GM21737 (cell line): ENCODE results near the gene ORM2.

Experiments used
- ATAC-seq: cut with Tn5 transposase; IDR thresholded peaks from one replicate; pipeline ENCODE4 v1.9.1; 2021; ENCODE audit warnings: mild to moderate bottlenecking, moderate library complexity; ENCODE audit not compliant: unreplicated experiment

ORM2 gene

GRCh38 chr9:114346146-114346545, 16.5 kb downstream of the ORM2 start:
- no peak for ATAC-seq

- no peak for ATAC-seq
These were observed 18.0 kb downstream of the ORM2 start for GRCh38 chr9:114347675-114348074.

- ATAC-seq = no peak
These were observed 18.7 kb downstream of the ORM2 start for GRCh38 chr9:114348261-114348905.

- ATAC-seq = peak; percentile 94
These were observed 19.3 kb downstream of the ORM2 start for GRCh38 chr9:114348906-114349482.

- ATAC-seq = no peak
These were observed 20.2 kb downstream of the ORM2 start for GRCh38 chr9:114349713-114350480.

GRCh38 chr9:114350636-114351401, 21.1 kb downstream of the ORM2 start:
- no peak for ATAC-seq

- ATAC-seq = no peak
These were observed 22.3 kb downstream of the ORM2 start for GRCh38 chr9:114351932-114352331.

GRCh38 chr9:114355821-114356220, 26.2 kb downstream of the ORM2 start:
- no peak for ATAC-seq

- ATAC-seq = no peak
These were observed 27.1 kb downstream of the ORM2 start for GRCh38 chr9:114356792-114357191.

GRCh38 chr9:114357360-114357759, 27.7 kb downstream of the ORM2 start:
- ATAC-seq = no peak

- ATAC-seq = no peak
These were observed 28.3 kb downstream of the ORM2 start for GRCh38 chr9:114357911-114358328.

- no peak for ATAC-seq
These were observed 30.1 kb downstream of the ORM2 start for GRCh38 chr9:114359801-114360200.

- ATAC-seq = no peak
These were observed 31.9 kb downstream of the ORM2 start for GRCh38 chr9:114361542-114361941.

GRCh38 chr9:114362394-114362793, 32.7 kb downstream of the ORM2 start:
- ATAC-seq = no peak

- ATAC-seq = no peak
These were observed 33.8 kb downstream of the ORM2 start for GRCh38 chr9:114363424-114363823.

GRCh38 chr9:114364134-114365041, 34.7 kb downstream of the ORM2 start:
- ATAC-seq = no peak

GRCh38 chr9:114365194-114365593, 35.5 kb downstream of the ORM2 start:
- no peak for ATAC-seq

GRCh38 chr9:114366334-114367128, 36.9 kb downstream of the ORM2 start:
- ATAC-seq = peak; percentile 39

- no peak for ATAC-seq
These were observed 37.7 kb downstream of the ORM2 start for GRCh38 chr9:114367366-114367765.
